HG03520 (cell line): ENCODE results near the gene RELT.

Experiments used
- ATAC-seq: cut with Tn5 transposase; IDR thresholded peaks from one replicate; pipeline ENCODE4 v1.9.1; 2021; ENCODE audit warnings: mild to moderate bottlenecking, moderate library complexity; ENCODE audit not compliant: unreplicated experiment

The RELT gene

DNA sequence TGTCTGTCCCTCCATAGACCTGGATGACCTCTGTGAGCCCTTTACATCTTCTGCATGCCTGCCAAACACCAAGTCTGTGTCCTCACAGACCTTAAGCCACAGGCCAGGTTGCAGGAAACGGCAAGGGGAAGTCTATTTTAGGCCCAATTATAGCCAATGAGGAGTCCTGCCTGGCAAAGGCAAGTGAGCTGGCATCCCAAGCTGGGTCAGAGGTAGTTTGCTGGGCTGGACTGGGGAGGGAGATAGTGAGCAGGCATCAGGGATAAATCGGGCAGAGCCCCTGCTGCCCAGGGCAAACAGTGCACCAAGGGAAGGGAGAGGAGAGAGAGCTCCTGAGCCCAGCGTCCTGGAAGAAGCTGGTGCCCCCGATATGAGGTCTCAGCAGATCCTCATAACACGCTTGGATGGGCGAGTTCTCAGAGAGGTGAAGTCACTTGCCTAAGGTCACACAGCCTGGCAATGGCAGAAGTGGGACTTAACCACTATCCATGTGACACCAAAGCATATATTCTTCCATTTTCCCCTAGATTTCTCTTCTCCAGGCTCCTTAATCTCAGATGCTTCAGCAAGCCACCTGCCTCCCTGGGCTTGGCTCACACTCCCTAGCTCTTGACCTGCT is 3.7 kb upstream of the RELT start:
- ATAC-seq = no peak

DNA sequence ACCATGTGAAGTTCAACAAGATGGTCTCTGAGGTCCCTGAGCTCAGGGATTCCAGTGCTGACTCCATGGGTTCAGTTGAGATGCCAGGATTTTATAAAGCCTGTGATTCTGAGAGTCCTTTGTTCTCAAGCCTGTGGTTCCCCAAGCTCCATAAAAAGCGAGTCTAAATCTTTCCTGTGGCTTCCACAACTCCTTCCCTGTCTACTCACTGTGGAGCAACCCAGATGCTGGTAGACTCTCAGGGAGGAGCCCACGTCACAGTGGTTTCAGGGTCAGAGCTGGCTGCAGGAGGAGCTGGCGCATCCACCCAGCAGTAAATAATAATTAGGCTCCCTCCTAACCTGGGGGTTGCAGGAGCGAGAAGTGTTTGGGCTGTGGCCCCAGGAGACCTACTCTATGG is 2.0 kb upstream of the RELT start:
- ATAC-seq = no peak

DNA sequence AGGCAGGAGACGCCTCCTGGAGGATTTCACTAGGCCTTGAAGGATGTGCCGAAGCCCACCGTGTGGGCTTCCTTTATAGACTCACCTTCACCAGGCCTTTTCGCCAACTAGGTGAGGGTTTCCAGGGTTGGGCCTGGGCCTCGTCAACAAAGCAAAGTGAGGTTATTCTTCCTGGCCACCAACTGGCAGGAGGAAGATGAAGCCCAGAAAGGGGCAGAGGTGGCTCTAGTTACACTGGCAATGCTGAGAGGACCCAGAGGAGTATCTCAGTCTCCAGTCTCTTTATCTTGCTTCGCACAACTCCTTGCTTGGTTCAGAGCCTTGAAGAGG is 404 bp upstream of the RELT start:
- no peak for ATAC-seq

- ATAC-seq = peak; percentile 14
Observed at GRCh38 chr11:73376803-73377629, 817 bp downstream of the RELT start.

- no peak for ATAC-seq
Observed at GRCh38 chr11:73379189-73379880, 3.1 kb downstream of the RELT start.

DNA sequence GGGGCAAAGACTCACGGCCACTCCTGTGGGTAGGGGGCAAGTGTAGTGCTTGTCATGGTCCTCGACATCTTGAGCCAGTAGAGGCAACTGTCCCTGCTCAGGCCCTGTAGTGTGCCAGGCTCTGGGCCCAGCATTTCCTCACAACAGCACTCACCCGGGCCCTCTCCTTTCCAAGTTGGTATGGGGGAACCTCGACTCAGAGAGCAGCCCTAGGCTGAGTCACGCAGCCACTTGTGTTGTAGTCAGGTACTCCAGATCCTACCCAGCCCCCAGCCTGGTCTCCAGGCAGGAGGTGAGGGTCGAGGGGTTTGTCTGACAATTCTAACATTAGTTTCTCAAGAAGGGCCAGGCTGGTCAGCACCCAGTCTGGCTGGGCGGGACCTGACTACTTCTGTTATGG is 4.1 kb downstream of the RELT start:
- ATAC-seq = no peak

DNA sequence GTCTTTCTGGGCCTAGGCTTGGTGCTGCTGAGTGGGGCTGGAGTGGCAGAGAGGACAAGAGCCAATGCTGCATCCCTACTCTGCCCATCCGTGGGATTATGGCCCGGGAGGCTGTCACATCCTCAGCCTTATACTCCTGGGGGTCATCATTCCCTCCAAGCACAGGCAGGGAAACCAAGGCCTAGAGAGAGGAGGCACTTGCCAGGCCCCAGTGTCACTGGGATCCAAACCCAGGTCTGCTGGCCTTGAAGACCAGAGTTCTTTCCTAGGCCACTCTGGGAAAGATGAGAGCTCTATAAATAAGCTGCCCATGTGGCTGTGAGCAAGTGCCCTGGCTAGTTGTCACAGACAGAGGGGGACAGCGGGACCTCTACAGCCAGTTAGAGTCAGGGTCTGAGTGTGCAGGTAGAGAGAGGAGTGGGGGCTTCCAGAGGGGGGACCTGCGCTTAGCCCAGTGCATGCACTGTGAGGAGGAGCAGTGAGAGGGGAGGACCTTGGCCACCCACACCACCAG is 4.8 kb downstream of the RELT start:
- ATAC-seq = no peak

DNA sequence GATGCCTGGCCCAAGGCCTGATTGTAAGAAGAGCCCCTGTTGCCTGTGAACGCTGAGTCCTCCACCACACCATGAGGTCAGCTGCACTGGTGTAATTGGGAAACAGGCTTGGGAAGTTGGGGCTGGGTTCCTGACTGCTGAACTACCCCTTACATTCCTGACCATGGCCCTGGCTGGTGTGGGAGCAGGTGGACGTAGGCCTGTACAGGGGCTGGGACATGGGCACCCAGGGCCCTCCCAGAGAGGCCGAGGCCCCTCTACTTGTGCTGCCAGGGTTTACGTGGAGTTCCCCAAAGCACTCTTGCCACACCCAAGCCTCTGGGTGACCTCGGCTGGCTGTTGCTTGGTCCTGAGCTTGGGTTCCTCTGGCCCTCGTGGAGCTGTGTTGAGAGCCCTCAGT is 5.4 kb downstream of the RELT start:
- no peak for ATAC-seq

DNA sequence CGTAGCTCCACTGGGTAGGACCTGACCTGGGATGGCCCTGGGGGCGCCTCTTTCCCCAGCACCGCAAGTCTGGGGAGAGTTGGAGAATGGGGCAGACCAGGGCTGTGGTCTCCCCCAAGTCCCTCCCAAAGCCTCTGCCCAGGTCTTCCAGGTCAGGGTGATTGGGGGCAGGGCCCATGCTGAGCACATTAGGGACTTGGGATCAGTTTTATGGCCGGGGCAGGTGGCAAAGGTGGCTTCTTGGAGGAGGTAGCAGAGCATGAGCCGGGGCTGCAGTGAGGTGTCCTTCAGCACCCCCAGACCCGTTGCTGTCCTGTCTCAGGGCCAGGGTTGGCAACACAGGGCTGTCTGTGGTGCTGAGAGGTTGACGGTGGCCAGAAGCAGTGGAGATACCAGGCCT is 6.0 kb downstream of the RELT start:
- no peak for ATAC-seq

- ATAC-seq = no peak
Observed at GRCh38 chr11:73382747-73383146, 6.5 kb downstream of the RELT start.

DNA sequence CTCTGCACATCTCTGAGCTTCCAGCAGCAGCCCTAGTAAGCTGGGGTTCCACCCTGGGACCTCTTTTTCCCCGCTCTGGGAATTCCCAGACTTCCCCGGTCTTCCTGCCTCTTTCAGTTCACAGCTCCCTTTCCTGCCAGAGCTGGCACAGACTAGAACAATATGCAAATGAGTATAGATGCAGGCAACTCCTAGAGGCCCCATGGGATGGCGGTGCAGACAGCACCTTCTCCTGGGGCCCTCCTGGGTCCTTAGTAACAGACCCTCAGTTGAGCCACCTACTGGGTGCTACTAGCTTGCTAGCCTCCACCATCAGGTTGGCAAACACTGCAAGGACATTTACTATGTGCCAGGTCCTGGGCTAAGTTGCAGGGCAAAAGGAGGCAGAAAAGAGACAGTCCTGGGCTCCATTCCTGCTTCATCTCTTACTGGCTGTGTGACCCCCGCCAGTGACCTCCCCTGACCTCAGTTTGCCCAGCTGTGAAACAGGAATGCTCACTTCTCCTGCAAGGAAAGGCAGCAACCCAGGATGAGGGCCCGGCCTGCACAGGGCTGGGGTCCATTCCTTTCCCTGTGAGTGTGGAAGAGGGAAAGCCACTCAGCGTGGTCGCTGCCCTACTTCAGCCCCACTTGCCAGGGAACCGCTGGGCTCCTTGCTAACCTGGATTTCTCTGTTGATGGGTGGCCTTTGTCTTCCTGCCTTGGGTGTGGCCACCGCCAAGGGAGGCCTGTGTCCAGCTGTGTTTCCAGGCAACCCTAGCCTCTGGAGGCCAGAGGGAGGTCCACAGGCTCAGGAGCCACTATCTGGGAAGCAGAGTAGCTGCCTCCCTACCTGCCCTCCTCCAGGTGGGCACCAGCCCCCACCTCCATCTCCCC is 7.3 kb downstream of the RELT start:
- no peak for ATAC-seq

DNA sequence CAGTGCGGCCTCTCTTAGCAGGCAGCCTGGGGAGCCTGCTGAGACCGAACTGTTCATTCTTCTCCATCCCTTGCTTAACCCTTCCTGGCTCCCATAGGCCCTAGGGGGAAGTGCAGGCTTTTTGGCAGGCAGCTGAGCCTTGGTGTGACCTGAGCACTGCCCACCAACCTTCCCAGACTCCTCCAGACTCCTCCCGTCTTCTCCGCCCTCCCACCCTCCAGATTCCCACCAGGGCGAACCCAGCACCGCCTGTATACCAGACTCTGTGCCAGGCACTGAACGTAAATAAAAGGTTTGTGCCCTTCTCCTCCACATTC is 7.9 kb downstream of the RELT start:
- no peak for ATAC-seq

DNA sequence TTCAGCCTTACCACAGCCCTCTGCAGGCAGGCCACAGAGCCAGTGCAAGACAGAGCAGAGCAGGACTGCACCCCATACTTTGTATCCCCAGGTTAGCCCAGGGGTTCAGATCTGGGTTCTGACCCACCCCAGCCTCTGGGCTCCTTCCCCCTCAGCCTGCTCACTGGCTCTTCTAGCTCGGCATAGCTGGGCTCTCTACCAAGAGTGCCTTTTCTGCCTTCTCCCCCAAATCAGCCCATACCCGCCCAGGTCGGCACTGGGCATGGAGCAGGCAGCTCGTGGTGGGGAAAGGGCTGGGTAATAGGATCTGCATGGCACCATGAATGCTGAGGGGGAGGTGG is 8.3 kb downstream of the RELT start:
- ATAC-seq = no peak

- peak; percentile 40 for ATAC-seq
Observed at GRCh38 chr11:73384872-73385689, 8.9 kb downstream of the RELT start.

GRCh38 chr11:73386016-73386415 is 9.8 kb downstream of the RELT start:
- no peak for ATAC-seq

GRCh38 chr11:73386546-73386945 is 10.3 kb downstream of the RELT start:
- ATAC-seq = no peak

GRCh38 chr11:73387594-73388264 is 11.5 kb downstream of the RELT start:
- ATAC-seq = no peak

DNA sequence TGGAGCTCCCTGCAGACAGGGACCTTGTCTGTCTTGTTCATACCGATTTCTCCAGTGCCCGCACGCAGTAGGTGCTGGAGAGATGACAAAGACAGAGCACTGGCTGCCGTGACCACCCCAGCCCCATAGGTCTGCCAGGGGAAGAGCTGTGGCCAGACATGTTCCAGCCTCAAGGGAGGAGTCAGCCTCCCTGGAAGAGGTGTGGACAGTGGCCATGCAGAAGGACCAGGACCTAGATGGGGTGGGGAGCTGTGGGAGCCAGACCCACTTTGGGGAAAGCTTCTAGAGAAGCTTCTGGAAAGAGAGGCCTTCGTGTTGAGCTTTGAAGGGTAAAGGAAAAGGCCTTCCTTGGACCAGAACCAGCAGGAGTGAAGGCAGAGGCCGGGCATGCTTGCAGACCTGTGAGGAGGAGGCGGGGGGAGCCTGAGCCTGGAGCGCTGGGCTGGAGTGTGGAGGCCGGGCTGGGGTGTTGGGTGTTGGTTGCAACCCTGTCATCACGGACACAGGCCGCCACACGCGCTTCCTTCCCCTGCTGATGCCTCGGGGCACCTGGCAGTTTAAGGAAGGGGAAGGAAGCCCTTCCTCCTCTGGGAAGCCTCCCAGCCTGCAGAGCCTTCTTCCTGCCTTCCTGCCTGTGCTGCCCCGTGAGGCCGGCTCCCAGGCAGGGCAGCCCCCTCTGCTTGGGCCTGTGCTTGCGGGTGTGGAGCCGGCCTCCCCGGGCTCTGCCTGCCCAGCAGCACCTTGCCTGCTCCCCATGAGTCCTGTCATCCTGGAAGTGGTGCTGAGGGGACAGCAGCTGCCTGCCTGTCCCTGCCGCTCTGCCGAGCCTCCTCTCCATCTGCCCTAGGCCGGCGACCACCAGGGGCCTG is 12.3 kb downstream of the RELT start:
- no peak for ATAC-seq

- no peak for ATAC-seq
Observed at GRCh38 chr11:73389134-73389525, 12.9 kb downstream of the RELT start.
